Stimulated activated effector memory CD8-positive, alpha-beta T cell treated with anti-CD3 and anti-CD28 coated beads, Interleukin-12 subunit alpha, Interleukin-12 subunit beta, amount 100 ng/mL, for 72 hours (primary cell): Measurements from ENCODE around the gene ATP7A.
"Not testable (repeated sequence)": the region's sequence is repeated elsewhere in the genome, so short reads cannot be mapped to it uniquely, and the experiment has no call there.

Experiments used
- ATAC-seq: fragments of 150-1000 bp; cut with Tn5 transposase; 2 replicates; pipeline ENCODE4 v1.10.0; 2021
- DNase-seq, 2 donors: peaks; one replicate each; pipeline ENCODE4 v3.0.0; 2021 to 2022; ENCODE audit warnings: low spot score in 2 of 2
- H3K27ac Mint-ChIP-seq: one replicate; pipeline ENCODE4 v1.8.0; 2022; ENCODE audit warnings: mild to moderate bottlenecking, mixed read lengths
- H3K36me3 Mint-ChIP-seq: one replicate; pipeline ENCODE4 v1.8.0; 2022; ENCODE audit warnings: mild to moderate bottlenecking, mixed read lengths
- H3K4me1 Mint-ChIP-seq: one replicate; pipeline ENCODE4 v1.8.0; 2022; ENCODE audit warnings: mixed read lengths
- H3K4me3 Mint-ChIP-seq: one replicate; pipeline ENCODE4 v1.8.0; 2022; ENCODE audit warnings: mild to moderate bottlenecking, mixed read lengths
- H3K9me3 Mint-ChIP-seq: one replicate; pipeline ENCODE4 v1.8.0; 2022; ENCODE audit warnings: mixed read lengths

Gene ATP7A

GRCh38 chrX:77910108-77910840, at the start of gene ATP7A:
ATP7A (plus strand) TSS chrX:77910693; CDS start chrX:77971642, 60,949 bp downstream.
- peak; percentile 97 for ATAC-seq
- peak; percentile 62 to 91 for DNase-seq
- no peaks in the 10 kb centered on the region for H3K9me3 Mint-ChIP-seq
- peak within 1 kb of the TSS; percentile 98 for H3K27ac Mint-ChIP-seq
- peaks cover 23% of the 10 kb centered on the region for H3K36me3 Mint-ChIP-seq
- H3K4me1 Mint-ChIP-seq: peaks cover 6% of the 10 kb centered on the region
- peak within 1 kb of the TSS; percentile 89 for H3K4me3 Mint-ChIP-seq

- H3K4me3 Mint-ChIP-seq: no peak overlapping the region
- peaks cover 62% of the 10 kb centered on the region for H3K36me3 Mint-ChIP-seq
- H3K9me3 Mint-ChIP-seq: no peaks in the 10 kb centered on the region
- ATAC-seq (no peak), DNase-seq (no peak)
- no peak overlapping the region for H3K27ac Mint-ChIP-seq
- H3K4me1 Mint-ChIP-seq: peaks cover 7% of the 10 kb centered on the region
These were observed 35.1 kb upstream of the ATP7A start for GRCh38 chrX:77875372-77875771.

GRCh38 chrX:77881418-77881817, 29.1 kb upstream of the ATP7A start:
- H3K4me1 Mint-ChIP-seq, H3K4me3 Mint-ChIP-seq, DNase-seq, ATAC-seq, H3K9me3 Mint-ChIP-seq, H3K27ac Mint-ChIP-seq: not testable (repeated sequence)
- peaks cover 11% of the 10 kb centered on the region for H3K36me3 Mint-ChIP-seq

- peaks cover 24% of the 10 kb centered on the region for H3K4me1 Mint-ChIP-seq
- peaks cover 21% of the 10 kb centered on the region for H3K36me3 Mint-ChIP-seq
- no peaks in the 10 kb centered on the region for H3K9me3 Mint-ChIP-seq
- DNase-seq: no peak
- no peak for ATAC-seq
- no peak overlapping the region for H3K27ac Mint-ChIP-seq
- peak overlapping the region; percentile 94 for H3K4me3 Mint-ChIP-seq
These were observed 17.6 kb upstream of the ATP7A start for GRCh38 chrX:77892887-77893286.

GRCh38 chrX:77893713-77894112, 16.8 kb upstream of the ATP7A start:
- Mint-ChIP-seq H3K9me3 (no peaks in the 10 kb centered on the region), H3K4me1 (peaks cover 24% of the 10 kb centered on the region), H3K27ac (peak overlapping the region; percentile 96), H3K4me3 (peak overlapping the region; percentile 94), H3K36me3 (peaks cover 21% of the 10 kb centered on the region)
- DNase-seq (no peak), ATAC-seq (no peak)

- H3K9me3 Mint-ChIP-seq: no peaks in the 10 kb centered on the region
- H3K27ac Mint-ChIP-seq: peak within 1 kb of the TSS; percentile 96
- H3K36me3 Mint-ChIP-seq: peaks cover 28% of the 10 kb centered on the region
- peak within 1 kb of the TSS; percentile 94 for H3K4me3 Mint-ChIP-seq
- H3K4me1 Mint-ChIP-seq: peaks cover 21% of the 10 kb centered on the region
- ATAC-seq (peak; percentile 97), DNase-seq (peak; percentile 50 to 89)
These were observed 15.3 kb upstream of the ATP7A start, which contains the start of gene MAGT1 for GRCh38 chrX:77894921-77895886. MAGT1 (minus strand) TSS chrX:77895435; CDS start chrX:77895410, 25 bp downstream.

- H3K4me3 Mint-ChIP-seq: peak within 1 kb of the TSS; percentile 85
- H3K4me1 Mint-ChIP-seq: peaks cover 5% of the 10 kb centered on the region
- peak within 1 kb of the TSS; percentile 93 for H3K27ac Mint-ChIP-seq
- H3K36me3 Mint-ChIP-seq: peaks cover 60% of the 10 kb centered on the region
- peak; percentile 75 for ATAC-seq
- H3K9me3 Mint-ChIP-seq: no peaks in the 10 kb centered on the region
- DNase-seq: peak; percentile 38 to 69
These were observed 11.2 kb upstream of the ATP7A start, which contains the start of gene COX7B for GRCh38 chrX:77899081-77899828. COX7B (plus strand) TSS chrX:77899468; CDS start chrX:77899554, 86 bp downstream.

GRCh38 chrX:77900688-77901087, 9.8 kb upstream of the ATP7A start:
- Mint-ChIP-seq H3K9me3 (no peaks in the 10 kb centered on the region), H3K4me3 (peak overlapping the region; percentile 85), H3K36me3 (peaks cover 68% of the 10 kb centered on the region), H3K27ac (peak overlapping the region; percentile 93), H3K4me1 (peaks cover 5% of the 10 kb centered on the region)
- ATAC-seq (no peak), DNase-seq (no peak)

- Mint-ChIP-seq H3K27ac (no peak overlapping the region), H3K36me3 (peaks cover 73% of the 10 kb centered on the region), H3K4me3 (peak overlapping the region; percentile 85), H3K9me3 (no peaks in the 10 kb centered on the region), H3K4me1 (peaks cover 5% of the 10 kb centered on the region)
- no peak for ATAC-seq
- no peak for DNase-seq
These were observed 9.0 kb upstream of the ATP7A start for GRCh38 chrX:77901506-77901905.

- Mint-ChIP-seq H3K4me1 (peaks cover 12% of the 10 kb centered on the region), H3K9me3 (no peaks in the 10 kb centered on the region)
- no peak for ATAC-seq
These were observed 6.9 kb downstream of the ATP7A start for GRCh38 chrX:77917294-77917933.

GRCh38 chrX:77918568-77918967, 8.1 kb downstream of the ATP7A start:
- Mint-ChIP-seq H3K4me3 (no peak overlapping the region), H3K27ac (no peak overlapping the region)
- ATAC-seq: no peak

More at GRCh38 chrX:77917294-77917933, 6.9 kb downstream of the ATP7A start:
- Mint-ChIP-seq H3K4me3 (peak overlapping the region; percentile 48), H3K36me3 (no peaks in the 10 kb centered on the region), H3K27ac (peak overlapping the region; percentile 38)
- DNase-seq: no peak

GRCh38 chrX:77919370-77919769, 8.9 kb downstream of the ATP7A start:
- H3K27ac Mint-ChIP-seq: peak overlapping the region; percentile 40
- not testable (repeated sequence) for H3K36me3 Mint-ChIP-seq, H3K4me3 Mint-ChIP-seq

More at GRCh38 chrX:77918568-77918967, 8.1 kb downstream of the ATP7A start:
- DNase-seq: no peak
- H3K4me1 Mint-ChIP-seq: peaks cover 21% of the 10 kb centered on the region
- no peaks in the 10 kb centered on the region for H3K36me3 Mint-ChIP-seq
- no peaks in the 10 kb centered on the region for H3K9me3 Mint-ChIP-seq

GRCh38 chrX:77922787-77923186, 12.3 kb downstream of the ATP7A start:
- no peaks in the 10 kb centered on the region for H3K36me3 Mint-ChIP-seq
- DNase-seq (no peak), ATAC-seq (no peak)
- peaks cover 9% of the 10 kb centered on the region for H3K4me1 Mint-ChIP-seq
- H3K27ac Mint-ChIP-seq: no peak overlapping the region
- no peaks in the 10 kb centered on the region for H3K9me3 Mint-ChIP-seq
- H3K4me3 Mint-ChIP-seq: no peak overlapping the region

More at GRCh38 chrX:77919370-77919769, 8.9 kb downstream of the ATP7A start:
- peaks cover 21% of the 10 kb centered on the region for H3K4me1 Mint-ChIP-seq
- ATAC-seq, DNase-seq, H3K9me3 Mint-ChIP-seq: not testable (repeated sequence)

GRCh38 chrX:77924320-77924859, 13.9 kb downstream of the ATP7A start:
- ATAC-seq (no peak), DNase-seq (no peak)
- Mint-ChIP-seq H3K27ac (no peak overlapping the region), H3K4me3 (no peak overlapping the region), H3K9me3 (no peaks in the 10 kb centered on the region), H3K36me3 (no peaks in the 10 kb centered on the region), H3K4me1 (peaks cover 9% of the 10 kb centered on the region)
